ENCODE results near the gene CD70. TPM values are rescaled to one million over a fixed set of nuclear protein-coding genes. Genes with fewer than 3 reads are reported as not detected.
"Not testable (repeated sequence)": the region's sequence is repeated elsewhere in the genome, so short reads cannot be mapped to it uniquely, and the experiment has no call there.

CD70 gene
- total RNA-seq, 4 donors from 2014 or later: 0.73 TPM; not detected in 3

DNA sequence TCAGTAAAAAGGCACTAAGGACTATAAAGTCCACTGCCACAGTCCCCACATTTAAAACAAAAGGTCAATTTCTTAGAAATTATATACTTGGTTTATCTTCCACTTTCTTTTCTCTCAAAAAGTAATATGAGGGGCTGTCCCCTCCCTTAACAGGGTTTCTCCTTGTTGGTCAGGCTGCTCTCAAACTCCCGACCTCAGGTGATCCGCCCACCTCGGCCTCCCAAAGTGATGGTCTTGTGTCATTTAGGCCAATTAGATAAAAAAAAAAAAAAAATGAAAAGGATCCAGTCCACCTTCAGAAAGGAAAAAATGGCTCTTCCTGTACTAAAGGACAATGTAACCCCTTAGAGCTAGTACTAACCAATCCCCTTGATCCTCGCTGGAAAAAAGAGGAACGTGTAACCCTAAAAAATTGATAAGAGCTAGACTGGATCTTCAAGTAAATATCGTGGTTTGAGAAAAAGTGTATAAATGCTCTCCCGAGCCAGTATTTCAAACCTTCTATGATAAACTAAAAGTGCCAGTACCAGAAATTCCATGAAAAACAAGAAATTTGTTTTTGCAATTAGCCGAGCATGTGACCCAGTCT, 9.0 kb upstream of the CD70 start:
- no peak for DNase-seq
- TF ChIP-seq POLR2A (IDR thresholded peaks at IDR 0.05): no peak
- TF ChIP-seq, protein P1, sequence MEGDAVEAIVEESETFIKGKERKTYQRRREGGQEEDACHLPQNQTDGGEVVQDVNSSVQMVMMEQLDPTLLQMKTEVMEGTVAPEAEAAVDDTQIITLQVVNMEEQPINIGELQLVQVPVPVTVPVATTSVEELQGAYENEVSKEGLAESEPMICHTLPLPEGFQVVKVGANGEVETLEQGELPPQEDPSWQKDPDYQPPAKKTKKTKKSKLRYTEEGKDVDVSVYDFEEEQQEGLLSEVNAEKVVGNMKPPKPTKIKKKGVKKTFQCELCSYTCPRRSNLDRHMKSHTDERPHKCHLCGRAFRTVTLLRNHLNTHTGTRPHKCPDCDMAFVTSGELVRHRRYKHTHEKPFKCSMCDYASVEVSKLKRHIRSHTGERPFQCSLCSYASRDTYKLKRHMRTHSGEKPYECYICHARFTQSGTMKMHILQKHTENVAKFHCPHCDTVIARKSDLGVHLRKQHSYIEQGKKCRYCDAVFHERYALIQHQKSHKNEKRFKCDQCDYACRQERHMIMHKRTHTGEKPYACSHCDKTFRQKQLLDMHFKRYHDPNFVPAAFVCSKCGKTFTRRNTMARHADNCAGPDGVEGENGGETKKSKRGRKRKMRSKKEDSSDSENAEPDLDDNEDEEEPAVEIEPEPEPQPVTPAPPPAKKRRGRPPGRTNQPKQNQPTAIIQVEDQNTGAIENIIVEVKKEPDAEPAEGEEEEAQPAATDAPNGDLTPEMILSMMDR (IDR thresholded peaks at IDR 0.05): no peak
- Histone ChIP-seq H3K27me3 (no peaks in the 10 kb centered on the region), H3K4me3 (replicated peaks in 1 of 3) (no peak overlapping the region), H3K4me1 (no peaks in the 10 kb centered on the region), H3K9me3 (no peaks in the 10 kb centered on the region), H3K36me3 (no peaks in the 10 kb centered on the region), H3K27ac (no peak overlapping the region)
- intact Hi-C loops (cut with DNase I): no loop called here
- WGBS, 2 donors: 83% methylated on average over 8 of the region's 8 CpGs

DNA sequence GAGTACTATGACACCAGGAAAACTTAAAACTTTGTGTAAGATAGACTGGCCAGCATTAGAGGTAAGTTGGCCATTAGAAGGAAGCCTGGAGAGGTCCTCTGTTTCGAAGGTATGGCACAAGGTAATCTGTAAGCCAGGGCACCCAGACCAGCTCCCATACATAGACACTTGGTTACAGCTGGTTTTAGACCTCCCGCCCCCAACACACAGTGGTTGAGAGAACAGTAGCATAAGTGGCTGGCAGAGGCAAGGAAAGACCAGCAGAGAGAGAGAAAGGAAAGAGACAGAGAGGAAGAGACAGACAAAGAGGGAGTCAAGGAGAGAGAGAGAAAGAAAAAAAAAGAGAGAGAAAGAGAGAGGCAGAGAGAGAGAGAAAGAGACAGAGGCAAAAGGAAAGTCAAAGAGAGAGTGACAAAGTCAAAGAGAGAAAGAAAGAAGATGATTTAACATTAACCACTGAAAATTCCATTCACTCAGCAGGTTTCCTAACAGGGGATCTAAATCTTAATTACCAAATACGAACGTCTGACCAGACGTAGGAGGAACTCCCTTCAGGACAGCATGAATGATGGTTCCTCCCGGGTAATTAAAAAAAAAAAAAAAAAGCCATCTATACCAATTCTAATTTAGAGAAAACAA, 7.4 kb upstream of the CD70 start:
- H3K9me3 ChIP-seq; DNase-seq; intact Hi-C loops (cut with DNase I); H3K4me3 ChIP-seq (replicated peaks in 1 of 3); H3K4me1 ChIP-seq; H3K27ac ChIP-seq; H3K27me3 ChIP-seq; H3K36me3 ChIP-seq: not testable (repeated sequence)
- 63 to 65% methylated on average over 6 of the region's 6 CpGs for WGBS, 2 donors

GRCh38 chr19:6597471-6598253, 6.7 kb upstream of the CD70 start:
- H3K9me3 ChIP-seq; intact Hi-C loops (cut with DNase I); H3K27ac ChIP-seq; DNase-seq; H3K27me3 ChIP-seq; H3K4me3 ChIP-seq (replicated peaks in 1 of 3); H3K4me1 ChIP-seq; H3K36me3 ChIP-seq: not testable (repeated sequence)
- WGBS, 2 donors: 91 to 93% methylated on average over 34 of the region's 34 CpGs

GRCh38 chr19:6596621-6597020, 5.7 kb upstream of the CD70 start:
- Histone ChIP-seq H3K27me3 (no peaks in the 10 kb centered on the region), H3K36me3 (no peaks in the 10 kb centered on the region), H3K27ac (no peak overlapping the region), H3K4me3 (replicated peaks in 1 of 3) (no peak overlapping the region), H3K9me3 (no peaks in the 10 kb centered on the region), H3K4me1 (no peaks in the 10 kb centered on the region)
- WGBS, 2 donors: 88 to 91% methylated on average over 7 of the region's 7 CpGs
- intact Hi-C loops (cut with DNase I): no loop called here
- DNase-seq: no peak
- no peak for TF ChIP-seq POLR2A (IDR thresholded peaks at IDR 0.05)
- TF ChIP-seq, protein P1 (IDR thresholded peaks at IDR 0.05): no peak

DNA sequence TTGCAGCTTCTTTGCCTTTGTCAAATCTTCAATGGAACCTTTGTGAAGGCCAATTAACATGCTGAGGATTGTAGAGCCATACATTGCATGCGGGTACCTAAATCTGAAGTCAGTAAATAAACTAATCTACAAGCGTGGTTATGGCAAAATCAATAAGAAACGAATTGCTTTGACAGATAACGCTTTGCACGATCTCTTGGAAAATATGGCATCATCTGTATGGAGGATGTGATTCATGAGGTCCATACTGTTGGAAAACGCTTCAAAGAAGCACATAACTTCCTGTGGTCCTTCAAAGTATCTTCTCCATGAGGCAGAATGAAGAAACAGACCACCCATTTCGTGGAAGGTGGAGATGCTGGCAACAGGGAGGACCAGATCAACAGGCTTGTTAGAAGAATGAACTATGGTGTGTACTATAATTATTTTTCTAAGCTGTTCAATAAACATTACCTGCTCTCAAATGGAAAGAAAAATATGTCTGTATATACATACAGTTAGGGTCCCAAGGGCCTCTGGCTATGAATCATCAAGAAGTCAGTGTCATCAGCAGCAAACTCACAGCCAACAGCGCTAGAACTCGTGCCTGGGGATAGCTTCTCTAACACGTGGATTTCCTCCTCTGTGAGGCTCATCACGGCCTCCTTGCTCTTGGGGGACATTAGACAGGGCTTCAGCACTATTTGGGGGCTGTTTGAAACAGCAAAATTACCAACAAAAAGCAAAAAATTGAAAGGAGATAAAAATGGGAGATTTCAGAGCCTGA, 2.9 kb upstream of the CD70 start:
- intact Hi-C loops (cut with DNase I): no loop called here
- no peak for DNase-seq
- 64 to 70% methylated on average over 11 of the region's 11 CpGs for whole genome bisulfite sequencing, 2 donors

More for the DNA sequence above, 2.9 kb upstream of the CD70 start:
- Histone ChIP-seq H3K27ac (no peak overlapping the region), H3K36me3 (no peaks in the 10 kb centered on the region), H3K4me1 (no peaks in the 10 kb centered on the region), H3K9me3 (no peaks in the 10 kb centered on the region), H3K4me3 (replicated peaks in 1 of 3) (no peak overlapping the region), H3K27me3 (no peaks in the 10 kb centered on the region)
- TF ChIP-seq, protein P1 (IDR thresholded peaks at IDR 0.05): no peak
- no peak for TF ChIP-seq POLR2A (IDR thresholded peaks at IDR 0.05)

All from thyroid gland (tissue), 4 donors.